ENCODE results near the gene PIK3R1.

PIK3R1 gene

GRCh38 chr5:68252673-68253623 lies 37.4 kb downstream of the PIK3R1 start:
- DNase-seq = peak in 2 of 5 experiments; percentile 30 to 55

GRCh38 chr5:68253624-68254585 lies 38.3 kb downstream of the PIK3R1 start:
- peak in 1 of 5 experiments; percentile 34 for DNase-seq

- no peak for DNase-seq
These were observed 39.3 kb downstream of the PIK3R1 start for GRCh38 chr5:68254810-68255209.

- peak in 3 of 5 experiments; percentile 29 to 89 (median 57) for DNase-seq
These were observed 40.0 kb downstream of the PIK3R1 start for GRCh38 chr5:68255305-68256120.

- DNase-seq = no peak
These were observed 41.7 kb downstream of the PIK3R1 start for GRCh38 chr5:68257210-68257609.

- DNase-seq = peak in 1 of 5 experiments; percentile 49
These were observed 43.0 kb downstream of the PIK3R1 start for GRCh38 chr5:68258531-68258930.

GRCh38 chr5:68259700-68260099 lies 44.1 kb downstream of the PIK3R1 start:
- no peak for DNase-seq

GRCh38 chr5:68260467-68260866 lies 44.9 kb downstream of the PIK3R1 start:
- DNase-seq = peak in 1 of 5 experiments; percentile 77

- no peak for DNase-seq
These were observed 45.6 kb downstream of the PIK3R1 start for GRCh38 chr5:68261169-68261568.

GRCh38 chr5:68261569-68262065 lies 46.1 kb downstream of the PIK3R1 start:
- DNase-seq = no peak

GRCh38 chr5:68264024-68264956 lies 48.7 kb downstream of the PIK3R1 start:
- DNase-seq = no peak

- peak in 1 of 5 experiments; percentile 49 for DNase-seq
These were observed 49.8 kb downstream of the PIK3R1 start for GRCh38 chr5:68265347-68265746.

GRCh38 chr5:68265822-68266395 lies 50.4 kb downstream of the PIK3R1 start:
- no peak for DNase-seq

- no peak for DNase-seq
These were observed 50.9 kb downstream of the PIK3R1 start for GRCh38 chr5:68266457-68266856.

GRCh38 chr5:68267066-68267465 lies 51.5 kb downstream of the PIK3R1 start:
- no peak for DNase-seq

- DNase-seq = peak in 1 of 5 experiments; percentile 58
These were observed 52.7 kb downstream of the PIK3R1 start for GRCh38 chr5:68268101-68268851.

GRCh38 chr5:68268852-68269130 lies 53.2 kb downstream of the PIK3R1 start:
- no peak for DNase-seq

- DNase-seq = no peak
These were observed 54.3 kb downstream of the PIK3R1 start for GRCh38 chr5:68269820-68270219.

GRCh38 chr5:68270399-68270975 lies 54.9 kb downstream of the PIK3R1 start:
- no peak for DNase-seq

- DNase-seq = no peak
These were observed 55.6 kb downstream of the PIK3R1 start for GRCh38 chr5:68271124-68271523.

Measured in T-helper 2 cell (primary cell).